ENCODE measurements around the gene RPGR.

Gene RPGR

GRCh38 chrX:38262715-38263620 is 64.3 kb downstream of the RPGR start:
- no peak for DNase-seq (ENCODE audit: extremely low read depth in 1 of 2, low read depth in 1 of 2)

GRCh38 chrX:38260231-38260630 is 67.1 kb downstream of the RPGR start:
- no peak for DNase-seq (ENCODE audit: extremely low read depth in 1 of 2, low read depth in 1 of 2)

- DNase-seq (ENCODE audit: extremely low read depth in 1 of 2, low read depth in 1 of 2), result no peak
These were observed 71.3 kb downstream of the RPGR start for GRCh38 chrX:38256019-38256418.

GRCh38 chrX:38249965-38250364 is 77.3 kb downstream of the RPGR start:
- no peak for DNase-seq (ENCODE audit: extremely low read depth in 1 of 2, low read depth in 1 of 2)

- no peak for DNase-seq (ENCODE audit: extremely low read depth in 1 of 2, low read depth in 1 of 2)
These were observed 80.3 kb downstream of the RPGR start for GRCh38 chrX:38247051-38247450.

GRCh38 chrX:38240541-38240940 is 86.8 kb downstream of the RPGR start:
- DNase-seq (ENCODE audit: extremely low read depth in 1 of 2, low read depth in 1 of 2), result no peak

GRCh38 chrX:38236901-38237615 is 90.3 kb downstream of the RPGR start:
- no peak for DNase-seq (ENCODE audit: extremely low read depth in 1 of 2, low read depth in 1 of 2)

- no peak for DNase-seq (ENCODE audit: extremely low read depth in 1 of 2, low read depth in 1 of 2)
These were observed 93.2 kb downstream of the RPGR start for GRCh38 chrX:38233891-38234667.

GRCh38 chrX:38232079-38232686 is 95.1 kb downstream of the RPGR start:
- no peak for DNase-seq (ENCODE audit: extremely low read depth in 1 of 2, low read depth in 1 of 2)

- no peak for DNase-seq (ENCODE audit: extremely low read depth in 1 of 2, low read depth in 1 of 2)
These were observed 102.2 kb downstream of the RPGR start for GRCh38 chrX:38225093-38225492.

GRCh38 chrX:38224160-38224559 is 103.1 kb downstream of the RPGR start:
- no peak for DNase-seq (ENCODE audit: extremely low read depth in 1 of 2, low read depth in 1 of 2)

GRCh38 chrX:38221391-38221929 is 105.8 kb downstream of the RPGR start:
- DNase-seq (ENCODE audit: extremely low read depth in 1 of 2, low read depth in 1 of 2), result no peak

- no peak for DNase-seq (ENCODE audit: extremely low read depth in 1 of 2, low read depth in 1 of 2)
These were observed 106.6 kb downstream of the RPGR start, which contains the start of gene SRPX for GRCh38 chrX:38220415-38221390. SRPX (minus strand) TSS chrX:38220871; CDS start chrX:38220792, 79 bp downstream.

- no peak for DNase-seq (ENCODE audit: extremely low read depth in 1 of 2, low read depth in 1 of 2)
These were observed 107.3 kb downstream of the RPGR start for GRCh38 chrX:38220024-38220414.
